Glomerular endothelial cell (primary cell): ENCODE data around the gene PFKFB3. TPM values are rescaled to one million over a fixed set of nuclear protein-coding genes. Genes with fewer than 3 reads are reported as not detected.
"Not testable (repeated sequence)": the region's sequence is repeated elsewhere in the genome, so short reads cannot be mapped to it uniquely, and the experiment has no call there.

Source experiments
- DNase-seq: peaks from one replicate; pipeline ENCODE4 v3.0.0-alpha.2; 2011; ENCODE audit warnings: low read depth, low spot score; ENCODE audit errors: extremely low read depth
- total RNA-seq: library from RNA; depleted of rRNA; stranded (reverse); fragments of >200 nt; gene quantifications from 2 replicates; pipeline ENCODE4 v1.2.3, GENCODE V29; 2015

Gene PFKFB3
- total RNA-seq, 1 donor from 2014 or later, result 49.9 TPM

DNA sequence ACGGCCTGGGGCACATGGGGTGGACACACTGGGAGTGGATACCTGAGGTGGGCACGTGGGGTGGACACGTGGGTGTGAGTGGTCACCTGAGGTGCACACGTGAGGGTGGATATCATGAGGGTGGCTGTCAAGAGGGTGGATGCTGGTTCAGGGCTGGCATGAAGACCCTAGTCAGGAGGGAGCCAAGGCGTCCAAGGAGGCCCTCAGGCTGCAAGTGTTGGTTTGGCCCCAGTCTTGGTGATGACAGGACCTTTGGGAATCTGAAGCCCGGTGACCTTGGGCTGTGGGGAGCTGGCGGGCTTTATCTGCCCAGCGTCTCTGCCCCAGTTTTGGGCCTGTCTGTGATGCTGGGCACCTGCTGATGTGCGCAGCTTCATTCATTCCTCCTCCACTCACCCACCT, 24.9 kb upstream of the PFKFB3 start:
- no peak for DNase-seq

DNA sequence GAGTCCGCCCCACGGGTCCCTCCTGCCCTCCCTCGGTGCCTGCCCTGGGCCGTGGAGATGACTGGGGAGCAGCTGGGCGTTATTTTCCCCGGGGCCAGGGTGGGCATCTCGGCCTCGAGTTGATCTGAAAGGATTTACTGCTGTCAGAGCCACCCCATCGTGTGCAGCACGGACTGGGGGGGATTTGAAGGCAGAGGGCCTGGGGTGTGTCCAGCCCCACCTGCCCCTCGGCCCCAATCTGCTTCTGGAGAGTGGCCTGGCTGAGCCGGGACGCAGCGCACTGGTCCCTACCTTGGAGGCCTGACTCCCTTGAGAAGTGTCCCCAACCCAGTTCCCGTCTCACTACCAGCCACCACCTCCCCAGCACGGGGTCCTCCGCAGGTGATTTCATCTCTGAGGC, 24.2 kb upstream of the PFKFB3 start:
- no peak for DNase-seq

DNA sequence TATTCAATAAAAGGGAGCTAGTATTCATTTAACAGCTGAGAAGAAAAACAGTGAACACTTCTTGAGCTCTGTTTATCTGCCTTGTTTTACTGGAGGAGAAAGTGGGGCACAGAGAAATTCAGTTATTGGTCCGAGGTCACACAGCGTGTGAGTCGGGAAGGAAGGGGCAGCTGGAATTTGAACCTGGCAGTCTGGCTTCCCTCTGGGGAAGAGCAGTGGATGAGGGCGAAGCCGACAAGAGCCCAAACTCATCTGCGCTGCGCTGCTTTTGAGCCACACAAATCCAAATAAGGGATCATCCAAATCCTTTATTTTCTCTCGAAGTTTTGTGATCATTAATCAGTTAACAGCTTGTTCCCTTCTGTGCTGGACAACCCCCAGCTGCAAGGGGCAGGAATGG, 23.7 kb upstream of the PFKFB3 start:
- no peak for DNase-seq

DNA sequence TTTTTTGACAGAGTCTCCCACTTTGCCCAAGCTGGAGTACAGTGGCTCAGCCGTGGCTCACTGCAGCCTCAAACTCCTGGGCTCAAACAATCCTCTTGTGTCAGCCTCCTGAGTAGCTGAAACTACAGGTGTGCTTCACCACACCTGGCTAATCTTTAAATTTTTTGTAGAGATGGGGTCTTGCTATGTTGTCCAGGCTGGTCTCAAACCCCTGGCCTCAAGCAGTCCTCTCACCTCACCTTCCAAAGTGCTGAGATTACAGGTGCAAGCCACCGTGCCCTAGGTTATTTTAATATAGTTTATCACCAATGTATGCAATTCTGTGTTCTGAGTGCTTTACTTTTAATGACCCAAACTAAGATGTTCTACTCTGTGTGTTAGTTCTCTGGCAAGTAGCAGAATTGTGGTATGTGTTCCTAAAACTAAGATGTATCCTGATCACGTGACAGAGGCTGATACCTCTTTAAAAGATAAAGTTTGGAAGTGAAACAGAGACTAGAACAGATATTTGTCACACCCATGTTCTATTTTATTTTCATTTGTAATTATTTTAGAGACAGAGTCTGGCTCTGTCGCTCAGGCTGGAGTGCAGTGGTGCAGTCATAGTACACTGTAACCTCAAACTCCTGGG, 22.1 kb upstream of the PFKFB3 start:
- no peak for DNase-seq

DNA sequence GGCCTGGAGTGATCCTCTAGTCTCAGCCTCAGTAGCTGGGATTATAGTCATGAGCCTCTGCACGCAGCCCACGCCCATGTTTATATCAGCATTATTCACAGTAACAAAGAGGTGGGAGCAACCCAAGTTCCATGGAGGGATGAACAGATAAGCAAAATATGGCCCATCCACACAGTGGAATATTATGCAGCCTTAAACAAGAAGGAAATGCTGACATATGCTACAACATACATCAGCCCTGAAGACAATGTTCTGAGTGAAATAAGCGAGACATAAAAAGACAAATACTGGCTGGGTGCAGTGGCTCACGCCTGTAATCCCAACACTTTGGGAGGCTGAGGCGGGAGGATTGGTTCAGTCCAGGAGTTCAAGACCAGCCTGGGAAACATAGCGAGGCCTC, 21.5 kb upstream of the PFKFB3 start:
- DNase-seq, result no peak

DNA sequence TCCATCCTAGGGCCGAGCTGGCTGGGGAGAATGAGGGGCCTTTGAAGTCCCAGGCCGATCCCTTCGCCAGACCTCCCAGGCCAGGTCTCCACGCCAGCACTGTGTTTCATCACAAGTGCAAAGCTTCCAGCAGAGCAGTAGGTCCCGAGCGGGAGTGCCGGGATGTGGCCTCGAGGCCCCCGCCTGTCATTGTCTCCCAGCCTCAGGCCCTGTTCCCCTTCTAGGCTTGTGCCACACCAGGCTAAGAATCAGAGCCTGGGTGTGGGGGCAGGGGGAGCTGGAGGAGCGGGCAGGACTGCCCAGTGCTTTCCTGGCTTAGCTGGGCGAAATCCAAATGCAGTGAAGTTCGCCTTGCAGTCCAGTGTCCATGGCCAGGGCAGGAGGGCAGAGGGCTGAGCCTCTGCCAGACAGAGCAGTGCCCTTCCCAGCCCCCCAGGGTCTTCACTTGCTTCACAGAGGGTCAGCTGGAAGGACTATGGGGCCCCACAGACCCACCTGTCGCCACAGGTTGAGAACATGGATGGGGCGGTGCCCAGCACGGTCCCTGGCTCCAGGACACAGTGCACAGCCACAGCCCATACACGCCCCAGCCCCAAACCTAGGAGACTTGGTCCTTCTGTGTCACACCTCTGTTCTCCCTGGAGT, 20.2 kb upstream of the PFKFB3 start:
- no peak for DNase-seq

DNA sequence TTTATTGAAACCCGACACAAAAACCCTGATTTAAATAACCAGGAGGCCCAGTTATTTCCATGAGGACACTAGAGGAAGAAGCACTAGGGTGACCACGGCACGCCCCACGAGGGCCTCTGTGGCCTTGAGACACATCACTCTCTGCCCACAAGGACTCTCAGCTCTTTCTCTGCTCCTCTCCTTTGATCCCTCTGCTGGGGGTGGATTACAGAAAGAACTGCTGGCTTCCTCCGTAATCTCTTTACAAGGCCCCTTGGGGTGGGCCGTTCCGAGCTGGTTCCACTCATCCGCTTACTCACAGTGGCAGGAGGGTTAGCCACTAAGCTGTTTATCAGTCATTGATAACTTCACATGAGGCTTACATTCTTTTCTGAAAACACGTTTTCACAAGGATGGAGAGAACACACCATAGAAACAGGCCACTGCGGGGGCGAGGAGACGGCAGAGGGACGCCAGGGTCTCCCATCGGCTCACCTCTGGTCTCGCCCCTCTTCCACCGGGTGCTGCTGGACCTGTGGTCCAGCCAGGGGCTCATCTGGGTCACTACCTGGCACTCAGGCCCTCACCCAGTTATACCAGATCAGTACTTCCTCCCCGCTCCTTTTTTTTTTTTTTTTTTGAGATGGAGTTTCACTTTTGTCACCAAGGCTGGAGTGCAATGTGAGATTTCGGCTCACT, 17.6 kb upstream of the PFKFB3 start:
- no peak for DNase-seq

DNA sequence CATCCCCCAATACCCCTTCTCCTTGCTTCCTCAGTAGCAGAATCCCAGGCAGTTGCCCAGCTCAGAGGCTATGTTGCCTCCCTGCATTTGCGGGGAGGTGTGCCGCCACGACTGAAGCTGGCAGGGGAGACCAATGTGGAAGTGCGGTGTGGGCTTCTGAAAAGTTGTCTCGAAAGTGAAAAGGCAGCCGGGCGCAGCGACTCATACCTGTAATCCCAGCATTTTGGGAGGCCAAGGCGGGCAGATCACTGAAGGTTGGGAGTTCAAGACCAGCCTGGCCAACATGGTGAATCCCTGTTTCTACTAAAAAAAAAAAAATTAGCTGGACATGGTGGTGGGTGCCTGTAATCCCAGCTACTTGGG, 15.9 kb upstream of the PFKFB3 start:
- no peak for DNase-seq

DNA sequence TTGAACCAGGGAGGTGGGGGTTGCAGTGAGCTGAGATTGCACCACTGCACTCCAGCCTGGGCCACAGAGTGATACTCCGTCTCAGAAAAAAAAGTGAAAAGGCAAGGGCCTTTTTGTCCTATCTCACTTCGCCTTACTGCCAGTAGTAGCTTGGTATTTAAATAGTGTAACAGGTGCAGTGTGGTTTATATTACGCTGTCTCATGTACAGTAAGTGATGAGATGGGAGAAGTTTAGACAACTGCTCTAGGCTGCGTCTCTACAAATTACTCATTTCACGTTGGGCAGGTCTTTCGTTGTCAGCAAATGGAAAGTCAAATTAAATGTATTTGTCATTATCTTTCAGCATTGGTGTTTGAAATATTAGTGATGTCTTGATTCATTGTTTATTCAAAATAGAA, 15.5 kb upstream of the PFKFB3 start:
- DNase-seq, result no peak

DNA sequence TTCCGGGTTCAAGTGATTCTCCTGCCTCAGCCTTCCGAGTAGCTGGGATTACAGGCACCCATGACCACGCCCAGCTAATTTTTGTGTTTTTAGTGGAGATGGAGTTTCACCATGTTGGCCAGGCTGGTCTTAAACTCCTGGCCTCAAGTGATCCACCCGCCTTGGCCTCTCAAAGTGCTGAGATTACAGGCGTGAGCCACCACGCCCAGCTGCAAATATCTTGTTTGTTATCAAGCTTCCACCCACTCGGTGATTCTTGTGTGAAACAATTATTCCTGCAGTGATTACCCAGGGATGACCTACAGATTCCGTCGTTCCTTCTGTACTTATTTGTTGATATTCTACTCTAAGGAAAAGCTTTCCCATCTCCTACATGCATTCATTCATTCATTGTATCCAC, 12.7 kb upstream of the PFKFB3 start:
- DNase-seq, result not testable (repeated sequence)

DNA sequence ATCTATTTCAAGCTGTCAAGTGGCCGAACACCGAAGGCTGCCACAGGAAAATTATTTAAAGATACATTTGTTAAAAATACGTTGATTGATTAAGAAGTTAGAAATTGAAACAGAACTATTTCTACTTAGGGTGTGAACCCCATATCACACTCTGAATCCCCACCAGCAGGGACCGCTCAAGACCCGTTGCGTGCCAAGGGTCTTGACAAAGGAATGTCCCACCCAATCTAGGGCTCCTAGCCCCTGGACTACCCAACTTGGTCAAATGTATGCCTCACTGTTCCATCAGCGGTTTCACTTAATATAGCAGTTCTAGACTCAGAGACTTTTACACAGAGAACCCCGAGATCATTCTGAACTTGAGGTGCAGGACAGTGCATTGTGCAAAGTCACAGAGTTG, 11.6 kb upstream of the PFKFB3 start:
- DNase-seq, result no peak

DNA sequence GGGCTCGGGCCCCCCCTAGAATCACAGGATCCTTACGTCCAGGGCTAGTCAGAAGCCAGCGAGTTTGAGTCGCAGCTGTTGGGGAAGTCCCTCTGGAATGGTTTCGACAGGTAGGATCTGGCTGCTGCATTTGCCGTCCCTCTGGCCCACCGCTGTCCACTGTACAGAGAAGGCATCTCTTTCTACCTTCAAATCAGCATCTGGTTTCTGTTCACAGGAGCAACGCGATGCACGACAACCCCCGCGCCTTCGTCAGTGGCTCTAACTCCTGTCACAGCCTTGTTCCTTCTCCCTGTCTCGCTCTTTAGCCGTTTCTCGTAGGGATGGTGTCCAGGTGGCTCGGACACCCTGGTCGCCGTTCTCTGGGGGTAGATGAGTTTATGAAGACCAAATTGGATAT, 11.2 kb upstream of the PFKFB3 start:
- DNase-seq, result no peak

DNA sequence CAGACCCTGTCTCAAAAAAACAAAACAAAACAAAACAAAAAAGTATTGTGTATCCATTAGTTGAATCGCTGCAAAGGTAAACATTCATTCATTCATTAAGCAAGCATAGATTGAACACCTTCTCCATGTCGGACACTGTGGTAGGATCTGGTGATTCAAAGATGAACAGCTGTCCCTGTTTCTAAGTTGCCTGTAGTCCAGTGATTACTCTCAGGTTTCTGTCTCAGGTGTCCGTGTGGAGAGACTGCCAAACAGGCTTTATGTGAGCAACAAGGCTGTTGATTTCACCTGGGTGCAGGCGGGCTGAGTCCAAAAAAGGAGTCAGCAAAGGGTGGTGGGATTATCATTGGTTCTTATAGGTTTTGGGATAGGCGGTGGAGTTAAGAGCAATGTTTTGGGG, 9.4 kb upstream of the PFKFB3 start:
- DNase-seq, result not testable (repeated sequence)

DNA sequence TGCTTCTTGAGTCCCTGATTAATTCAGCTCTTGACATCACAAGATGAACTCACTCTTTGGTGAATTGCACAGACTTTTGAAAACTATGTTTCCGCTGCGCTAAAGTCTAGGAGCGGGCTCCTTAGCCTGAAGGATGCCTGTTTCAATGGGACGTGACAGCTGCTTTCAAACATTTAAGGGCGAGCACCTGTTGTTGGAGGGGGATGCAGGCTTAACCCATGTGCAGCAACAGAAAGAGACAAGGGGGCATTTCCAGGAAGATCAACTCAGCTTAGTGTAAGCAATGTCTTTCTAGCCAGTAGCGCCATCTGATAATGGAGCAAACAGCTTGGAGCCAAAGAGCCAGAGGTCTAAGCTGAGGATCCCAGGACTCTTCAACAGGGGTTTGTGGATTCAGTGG, 8.4 kb upstream of the PFKFB3 start:
- no peak for DNase-seq

DNA sequence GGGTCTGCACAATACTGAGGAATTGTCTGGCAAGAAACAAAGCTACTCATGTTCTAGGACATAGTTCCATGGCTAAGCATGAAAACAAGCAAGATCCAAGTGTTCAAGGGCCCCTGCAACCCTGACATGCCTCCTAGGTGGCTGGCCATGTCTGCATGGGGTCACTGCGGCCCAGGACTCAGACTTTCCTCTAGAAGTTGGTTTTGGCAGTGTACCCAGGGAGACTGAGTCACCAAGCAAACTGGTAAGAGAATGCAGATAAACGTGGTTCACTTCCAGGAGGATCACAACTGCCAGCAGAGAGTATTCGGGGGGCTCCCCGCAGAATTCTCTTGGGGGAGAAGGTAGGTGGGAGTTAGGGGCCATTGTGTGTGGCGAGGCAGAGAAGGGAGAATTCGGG, 7.4 kb upstream of the PFKFB3 start:
- DNase-seq, result no peak

DNA sequence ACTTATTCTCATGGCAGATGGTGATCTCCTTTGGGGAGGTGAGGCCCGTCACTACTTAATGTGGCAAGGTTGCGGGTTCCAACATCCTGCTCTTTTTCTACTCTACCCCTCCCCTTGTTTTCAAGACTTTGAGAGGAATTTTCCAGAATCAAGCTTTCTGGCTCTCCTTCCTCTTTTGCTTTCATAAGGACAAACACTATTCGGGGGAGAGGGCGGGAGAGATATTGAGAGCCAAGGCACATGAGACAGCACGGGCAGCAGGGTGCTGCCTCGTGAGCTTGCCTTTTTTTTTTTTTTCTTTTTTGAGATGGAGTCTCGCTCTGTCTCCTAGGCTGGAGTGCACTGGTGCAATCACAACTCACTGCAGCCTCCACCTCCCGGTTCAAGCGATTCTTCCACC, 6.9 kb upstream of the PFKFB3 start:
- DNase-seq, result no peak

DNA sequence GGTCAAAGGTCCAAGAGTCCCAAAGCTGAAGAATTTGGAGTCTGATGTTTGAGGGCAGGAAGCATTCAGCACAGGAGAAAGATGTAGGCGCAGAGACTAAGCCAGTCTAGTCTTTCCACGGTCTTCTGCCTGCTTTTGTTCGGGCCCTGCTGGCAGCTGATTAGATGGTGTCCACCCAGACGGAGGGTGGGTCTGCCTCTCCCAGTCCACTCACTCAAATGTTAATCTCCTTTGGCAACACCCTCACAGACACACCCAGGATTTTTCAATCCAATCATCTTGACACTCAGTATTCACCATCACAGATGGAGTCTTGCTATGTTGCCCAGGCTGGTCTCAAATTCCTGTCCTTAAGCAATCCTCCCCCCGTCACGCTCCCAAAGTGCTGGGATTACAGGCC, 6.2 kb upstream of the PFKFB3 start:
- not testable (repeated sequence) for DNase-seq

DNA sequence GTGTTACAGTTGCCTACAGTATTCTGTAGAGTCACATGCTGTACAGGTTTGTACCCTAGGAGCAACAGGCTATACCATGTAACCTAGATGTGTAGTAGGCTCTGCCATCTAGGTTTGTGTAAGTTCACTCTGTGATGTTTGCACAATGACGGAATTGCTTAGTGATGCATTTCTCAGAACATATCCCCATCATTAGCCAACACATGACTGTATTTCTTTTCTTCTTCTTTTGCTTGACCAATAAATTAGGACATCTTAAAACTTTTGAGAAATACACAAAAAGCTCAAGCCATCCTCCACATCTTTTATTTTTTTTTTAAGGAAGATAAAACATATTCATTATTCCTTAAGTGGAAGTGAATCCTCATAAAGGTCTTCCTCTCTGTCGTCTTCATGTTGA, 5.4 kb upstream of the PFKFB3 start:
- no peak for DNase-seq

DNA sequence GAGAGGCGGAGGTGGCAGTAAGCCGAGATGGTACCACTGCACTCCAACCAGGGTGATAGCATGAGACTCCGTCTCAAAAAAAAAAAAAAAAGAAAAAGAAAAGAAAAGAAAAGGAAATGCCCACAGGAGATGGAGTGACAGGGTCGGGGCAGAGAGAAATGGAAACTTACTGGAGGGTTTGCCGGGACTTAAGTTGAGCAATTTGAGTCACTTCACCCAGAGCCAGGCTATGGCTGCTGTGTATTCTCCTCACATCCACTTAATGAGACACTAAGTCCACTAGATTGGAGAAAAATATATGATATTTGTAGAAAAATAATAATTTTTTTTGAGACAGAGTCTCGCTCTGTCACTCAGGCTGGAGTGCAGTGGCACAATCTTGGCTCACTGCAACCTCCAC, 4.6 kb upstream of the PFKFB3 start:
- DNase-seq, result no peak

DNA sequence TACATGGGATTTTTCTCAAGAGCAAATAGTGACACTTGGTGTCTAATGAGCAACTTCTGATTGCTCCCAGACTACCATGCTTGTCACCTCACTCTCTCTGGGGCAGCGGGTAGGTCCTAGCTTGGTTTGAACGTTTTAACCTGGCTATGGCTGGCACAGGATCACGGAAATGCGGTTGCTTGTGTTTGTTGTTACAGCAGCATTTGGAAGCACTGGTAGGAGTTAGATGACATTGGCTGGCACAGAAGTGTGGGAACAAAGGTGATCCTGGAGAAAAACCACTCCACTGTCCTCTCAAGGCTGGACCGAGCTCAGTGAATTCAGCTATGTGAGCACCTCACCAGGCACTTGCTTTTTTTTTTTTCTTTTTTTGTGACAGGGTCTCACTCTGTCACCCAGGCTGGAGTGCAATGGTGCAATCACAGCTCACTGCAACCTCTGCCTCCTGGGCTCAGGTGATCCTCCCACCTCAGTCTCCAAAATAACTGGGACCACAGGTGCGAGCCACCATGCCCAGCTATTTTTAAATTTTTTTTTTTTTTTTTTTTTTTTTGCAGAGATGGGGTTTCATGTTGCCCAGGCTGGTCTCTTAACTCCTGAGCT, 3.5 kb upstream of the PFKFB3 start:
- DNase-seq, result no peak

DNA sequence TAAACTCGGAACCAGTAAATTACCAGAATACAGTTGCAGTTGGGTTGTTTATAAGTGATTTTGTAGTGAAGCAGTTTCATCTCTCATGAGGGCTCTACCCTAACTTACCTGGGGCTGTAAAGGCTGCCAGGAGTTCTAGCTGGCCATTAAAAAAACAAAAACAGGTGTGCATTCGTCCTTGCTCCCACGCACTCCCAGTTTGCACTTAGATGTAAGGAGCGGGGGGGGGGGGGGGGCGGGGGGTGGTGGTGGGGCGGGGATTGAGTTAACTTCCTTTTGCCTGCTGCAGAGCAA, 2.3 kb upstream of the PFKFB3 start:
- no peak for DNase-seq
